H1 (cell line): Measurements from ENCODE around the gene SPON2. TPM values are rescaled to one million over a fixed set of nuclear protein-coding genes. Genes with fewer than 3 reads are reported as not detected.

Experiments used
- CTCF ChIA-PET: fragments of 300-600 bp; sonication (Branson Sonifier 250); formaldehyde crosslinking; loops from one replicate; lab custom pipeline; 2021; ENCODE audit not compliant: partially characterized antibody; lab: Charles Lee
- POLR2A ChIA-PET: fragments of 300-600 bp; sonication (Branson Sonifier 250); formaldehyde crosslinking; loops from one replicate; lab custom pipeline; 2021; ENCODE audit warnings: inconsistent platforms; ENCODE audit not compliant: partially characterized antibody; lab: Charles Lee
- DNase-seq, 2 experiments: peaks; one replicate each; pipeline versions ENCODE4 v3.0.0 to v3.0.0-alpha.2; 2010 to 2022; ENCODE audit warnings: low spot score in 2 of 2, low read depth in 1 of 2, mixed read lengths in 1 of 2
- FAIRE-seq: peaks from 2 replicates; lab custom pipeline; 2011; peaks lifted over from hg19 to GRCh38; lab: Jason Lieb, UNC
- H2AFZ ChIP-seq: 2 replicates; pipeline ENCODE4 v1.8.1; 2012; ENCODE audit warnings: low read length, inconsistent platforms
- H2AK5ac ChIP-seq: 2 replicates; pipeline ENCODE4 v1.6.1; 2013; ENCODE audit warnings: low read depth, low read length
- H2BK120ac ChIP-seq: replicated peaks from 2 replicates; pipeline ENCODE3; 2013; ENCODE audit warnings: low read depth, low read length, inconsistent platforms
- H2BK12ac ChIP-seq: 2 replicates; pipeline ENCODE4 v1.6.1; 2013; ENCODE audit warnings: low read depth, low read length
- H2BK15ac ChIP-seq: 2 replicates; pipeline ENCODE4 v1.6.1; 2013; ENCODE audit warnings: low read length
- H2BK20ac ChIP-seq: 2 replicates; pipeline ENCODE4 v1.6.1; 2013; ENCODE audit warnings: low read length
- H2BK5ac ChIP-seq: 2 replicates; pipeline ENCODE4 v1.6.1; 2013; ENCODE audit warnings: low read depth, low read length
- H3K14ac ChIP-seq: 2 replicates; pipeline ENCODE4 v1.6.1; 2013; ENCODE audit warnings: inconsistent platforms; ENCODE audit not compliant: insufficient read length
- H3K18ac ChIP-seq: 2 replicates; pipeline ENCODE4 v1.6.1; 2013; ENCODE audit warnings: low read length; ENCODE audit errors: extremely low read depth
- H3K23ac ChIP-seq: 2 replicates; pipeline ENCODE4 v1.6.1; 2013; ENCODE audit warnings: inconsistent platforms; ENCODE audit not compliant: insufficient read length
- H3K23me2 ChIP-seq: 2 replicates; pipeline ENCODE4 v1.6.1; 2013; ENCODE audit warnings: low read depth, low read length
- H3K27ac ChIP-seq: 2 replicates; pipeline ENCODE4 v1.6.1; 2011; ENCODE audit warnings: low read depth, low read length, inconsistent platforms
- H3K27me3 ChIP-seq, 4 experiments: replicated peaks in 1 of 4; 1 replicate in 1 of 4; 2 replicates in 3 of 4; pipeline versions ENCODE4 v1.6.1 to v1.8.1; 2011 to 2013; ENCODE audit warnings: low read length in 3 of 4, mild to moderate bottlenecking in 3 of 4, inconsistent platforms in 2 of 4, mixed read lengths in 2 of 4, moderate library complexity in 1 of 4; ENCODE audit not compliant: control insufficient read depth in 3 of 4, insufficient read depth in 3 of 4; ENCODE audit errors: extremely low read depth in 1 of 4
- H3K36me3 ChIP-seq, 4 experiments: 2 replicates each; pipeline versions ENCODE4 v1.6.1 to v1.8.1; 2011 to 2013; ENCODE audit warnings: mild to moderate bottlenecking in 4 of 4, low read length in 3 of 4, moderate library complexity in 2 of 4, control low read depth in 1 of 4, inconsistent platforms in 1 of 4; ENCODE audit not compliant: insufficient read depth in 4 of 4, control insufficient read depth in 2 of 4
- H3K4ac ChIP-seq: replicated peaks from 2 replicates; pipeline ENCODE3; 2013; ENCODE audit warnings: low read length, low read depth, mixed read lengths, inconsistent platforms; ENCODE audit not compliant: insufficient read length
- H3K4me1 ChIP-seq, 4 experiments: replicated peaks in 1 of 4; 1 replicate in 1 of 4; 2 replicates in 3 of 4; pipeline versions ENCODE4 v1.6.1 to v1.8.1; 2011 to 2013; ENCODE audit warnings: low read length in 3 of 4, inconsistent platforms in 2 of 4, mixed read lengths in 1 of 4; ENCODE audit not compliant: insufficient read depth in 4 of 4, control insufficient read depth in 3 of 4
- H3K4me2 ChIP-seq, 2 experiments: 2 replicates each; pipeline versions ENCODE4 v1.6.1 to v1.8.1; 2011 to 2013; ENCODE audit warnings: low read depth in 2 of 2, low read length in 2 of 2, control low read depth in 1 of 2, inconsistent platforms in 1 of 2, mild to moderate bottlenecking in 1 of 2; ENCODE audit not compliant: insufficient read depth in 1 of 2
- H3K4me3 ChIP-seq, 4 experiments: fragments of 200-600, 300-600 bp in 1 of 4; sonication (generic), shearing (Covaris generic), sonication (Bioruptor Twin) in 1 of 4; 2 replicates each; pipeline versions ENCODE4 v1.5.1 to v1.8.1; 2011 to 2016; ENCODE audit warnings: low read length in 4 of 4, low read depth in 3 of 4, control low read depth in 2 of 4, inconsistent platforms in 2 of 4, mild to moderate bottlenecking in 2 of 4, mixed read lengths in 1 of 4, moderate library complexity in 1 of 4; ENCODE audit not compliant: insufficient read depth in 2 of 4; ENCODE audit errors: extremely low read depth in 1 of 4
- H3K56ac ChIP-seq: replicated peaks from 2 replicates; pipeline ENCODE3; 2013; ENCODE audit warnings: low read depth, mild to moderate bottlenecking, mixed read lengths, low read length, inconsistent platforms; ENCODE audit not compliant: insufficient read length
- H3K79me1 ChIP-seq: 2 replicates; pipeline ENCODE4 v1.6.1; 2013; ENCODE audit warnings: low read depth, low read length, control low read depth
- H3K79me2 ChIP-seq, 2 experiments: 2 replicates each; pipeline versions ENCODE4 v1.6.1 to v1.8.1; 2012 to 2013; ENCODE audit warnings: low read length in 2 of 2, mild to moderate bottlenecking in 2 of 2, inconsistent platforms in 1 of 2; ENCODE audit not compliant: insufficient read depth in 2 of 2, control insufficient read depth in 1 of 2
- H3K9ac ChIP-seq, 4 experiments: replicated peaks in 1 of 4; 1 replicate in 1 of 4; 2 replicates in 3 of 4; pipeline versions ENCODE4 v1.6.1 to v1.8.1; 2011 to 2013; ENCODE audit warnings: low read depth in 3 of 4, low read length in 3 of 4, control low read depth in 2 of 4, mild to moderate bottlenecking in 2 of 4, moderate library complexity in 2 of 4, inconsistent platforms in 1 of 4; ENCODE audit errors: extremely low read depth in 1 of 4
- H3K9me3 ChIP-seq, 2 experiments: 2 replicates each; pipeline versions ENCODE4 v1.6.1 to v1.8.1; 2012 to 2013; ENCODE audit warnings: mild to moderate bottlenecking in 2 of 2, moderate library complexity in 2 of 2, control low read depth in 1 of 2, inconsistent platforms in 1 of 2, low read depth in 1 of 2, low read length in 1 of 2, mixed read lengths in 1 of 2; ENCODE audit not compliant: insufficient read depth in 2 of 2
- H4K20me1 ChIP-seq, 2 experiments: replicated peaks in 1 of 2; 2 replicates each; pipeline versions ENCODE3 to v1.8.1; 2011 to 2013; ENCODE audit warnings: inconsistent platforms in 2 of 2, low read length in 2 of 2, mild to moderate bottlenecking in 1 of 2; ENCODE audit not compliant: insufficient read depth in 2 of 2, control insufficient read depth in 1 of 2
- H4K5ac ChIP-seq: 2 replicates; pipeline ENCODE4 v1.6.1; 2013; ENCODE audit warnings: low read length, low read depth, mixed read lengths, inconsistent platforms; ENCODE audit not compliant: insufficient read length
- H4K8ac ChIP-seq: 2 replicates; pipeline ENCODE4 v1.8.0; 2013; ENCODE audit warnings: mild to moderate bottlenecking, moderate library complexity, low read length, inconsistent platforms; ENCODE audit not compliant: insufficient read depth; ENCODE audit errors: extremely low read depth
- H4K91ac ChIP-seq: replicated peaks from 2 replicates; pipeline ENCODE3; 2013; ENCODE audit warnings: low read length, mixed read lengths, inconsistent platforms; ENCODE audit not compliant: insufficient read length
- ASH2L ChIP-seq: fragments of 200-600, 300-600 bp; sonication (generic); IDR thresholded peaks from one replicate; pipeline ENCODE4 v1.7.1; 2017; ENCODE audit warnings: low read length
- CHD1 ChIP-seq: IDR thresholded peaks from 2 replicates; pipeline ENCODE4 v1.6.1; 2012; ENCODE audit warnings: low read depth, low read length, improper control_type of control experiment
- EZH2 ChIP-seq: fragments of 200-600 bp; sonication (generic); IDR thresholded peaks from 2 replicates; pipeline ENCODE4 v1.7.1; 2012; ENCODE audit warnings: low read depth, mild to moderate bottlenecking, moderate library complexity, low read length, inconsistent platforms; ENCODE audit not compliant: severe bottlenecking
- GABPA ChIP-seq: IDR thresholded peaks from 2 replicates; pipeline ENCODE4 v1.6.1; 2011; ENCODE audit warnings: mild to moderate bottlenecking, low read length, moderate library complexity, borderline replicate concordance; ENCODE audit not compliant: insufficient read depth
- SP4 ChIP-seq: IDR thresholded peaks from 2 replicates; pipeline ENCODE4 v1.6.1; 2012; ENCODE audit warnings: low read length, inconsistent platforms
- WGBS, 2 experiments: shearing (Covaris generic) in 1 of 2; methylation state at CpG; one replicate each; pipeline versions ENCODE4 v1.1.6 to v1.1.7; 2013 to 2015; ENCODE audit warnings: low lambda C conversion rate in 2 of 2, mixed read lengths in 2 of 2, inconsistent platforms in 1 of 2, low coverage in 1 of 2, missing lambda C conversion rate in 1 of 2; ENCODE audit not compliant: insufficient replicate concordance in 2 of 2, insufficient coverage in 1 of 2, insufficient read length in 1 of 2; ENCODE audit errors: extremely low coverage in 1 of 2, missing lambda C conversion rate in 1 of 2; 5-methylcytosine and 5-hydroxymethylcytosine counted together
- polyA plus RNA-seq, 7 experiments: library from polyadenylated mRNA; depleted of rRNA in 3 of 7; stranded (reverse) in 5 of 7; unstranded in 2 of 7; fragments of >200 nt in 5 of 7; fragments of 200-250 nt in 2 of 7; gene quantifications; 1 replicate in 5 of 7; 2 replicates in 1 of 7; 4 replicates in 1 of 7; pipeline versions ENCODE4 v1.2.1 to v1.2.3, GENCODE V29; 2011 to 2013; ENCODE audit warnings: missing spikeins in 2 of 7, mixed read lengths in 2 of 7
- total RNA-seq: library from RNA; stranded (reverse); fragmentation: NEBNext Ultra II Directional; extraction: Animal tissue kit (Norgen Biotek cat#: 25700); gene quantifications from 2 replicates; pipeline ENCODE4 v1.2.1, GENCODE V29; 2021
- TF ChIP-seq, protein P1 (sequence below): IDR thresholded peaks from 2 replicates; pipeline ENCODE4 v1.6.1; 2012; ENCODE audit warnings: low read length, inconsistent platforms
- TF ChIP-seq, protein P2 (sequence below): IDR thresholded peaks from 2 replicates; pipeline ENCODE4 v1.6.1; 2011; ENCODE audit warnings: low read depth, mild to moderate bottlenecking, low read length; ENCODE audit not compliant: insufficient read depth
- TF ChIP-seq, protein P3 (sequence below): IDR thresholded peaks from 2 replicates; pipeline ENCODE4 v1.6.1; 2012; ENCODE audit warnings: inconsistent platforms

SPON2 gene
- total and polyA plus RNA-seq, 2 of the 8 experiments (the other 6 are each of a cell fraction or from before 2014, with no cell fraction given): 2.8 to 3.2 TPM

GRCh38 chr4:1174941-1175634 lies 2.7 kb upstream of the SPON2 start:
- Histone ChIP-seq H2BK15ac (no peak overlapping the region), H2BK120ac (no peak overlapping the region), H3K79me1 (no peaks in the 10 kb centered on the region), H2AK5ac (no peak overlapping the region), H3K9ac (no peak overlapping the region), H3K14ac (no peak overlapping the region), H3K4ac (no peak overlapping the region), H3K36me3 (peaks cover 0 to 6% (median 0%) of the 10 kb centered on the region in 4 experiments; a peak in 1 of 8 replicates), H2BK12ac (no peak overlapping the region), H2AFZ (no peak overlapping the region), H3K4me3 (no peak overlapping the region), H3K23ac (no peak overlapping the region), H2BK20ac (no peak overlapping the region), H3K9me3 (peaks cover 3 to 16% of the 10 kb centered on the region in 2 experiments; a peak in 3 of 4 replicates), H4K5ac (no peak overlapping the region), H3K79me2 (no peaks in the 10 kb centered on the region; a peak in 1 of 4 replicates), H3K27me3 (peaks cover 30 to 41% (median 36%) of the 10 kb centered on the region in 4 experiments), H3K4me2 (no peak overlapping the region), H3K18ac (no peak overlapping the region), H3K4me1 (peaks cover 0 to 16% (median 5%) of the 10 kb centered on the region in 4 experiments; a peak in 5 of 7 replicates), H3K23me2 (peaks cover 7% of the 10 kb centered on the region; the same call in 1 of the 2 replicates), H3K56ac (no peak overlapping the region), H4K8ac (no peak overlapping the region), H3K27ac (no peak overlapping the region), H4K20me1 (peaks cover 5 to 10% of the 10 kb centered on the region in 2 experiments), H4K91ac (no peak overlapping the region), H2BK5ac (no peak overlapping the region)
- no peak for DNase-seq
- POLR2A ChIA-PET: interaction anchor here (0.7 to 0.9 kb wide), 3 partner anchors 8 to 33 kb away, joined by 3 to 4 read pairs (median 3); no protein-coding TSS in a partner anchor
- no peak for FAIRE-seq
- TF ChIP-seq GABPA (no peak), EZH2 (no peak), CHD1 (no peak), ASH2L (no peak), SP4 (no peak)
- TF ChIP-seq, protein P1, sequence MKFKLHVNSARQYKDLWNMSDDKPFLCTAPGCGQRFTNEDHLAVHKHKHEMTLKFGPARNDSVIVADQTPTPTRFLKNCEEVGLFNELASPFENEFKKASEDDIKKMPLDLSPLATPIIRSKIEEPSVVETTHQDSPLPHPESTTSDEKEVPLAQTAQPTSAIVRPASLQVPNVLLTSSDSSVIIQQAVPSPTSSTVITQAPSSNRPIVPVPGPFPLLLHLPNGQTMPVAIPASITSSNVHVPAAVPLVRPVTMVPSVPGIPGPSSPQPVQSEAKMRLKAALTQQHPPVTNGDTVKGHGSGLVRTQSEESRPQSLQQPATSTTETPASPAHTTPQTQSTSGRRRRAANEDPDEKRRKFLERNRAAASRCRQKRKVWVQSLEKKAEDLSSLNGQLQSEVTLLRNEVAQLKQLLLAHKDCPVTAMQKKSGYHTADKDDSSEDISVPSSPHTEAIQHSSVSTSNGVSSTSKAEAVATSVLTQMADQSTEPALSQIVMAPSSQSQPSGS: no peak
- TF ChIP-seq, protein P2, sequence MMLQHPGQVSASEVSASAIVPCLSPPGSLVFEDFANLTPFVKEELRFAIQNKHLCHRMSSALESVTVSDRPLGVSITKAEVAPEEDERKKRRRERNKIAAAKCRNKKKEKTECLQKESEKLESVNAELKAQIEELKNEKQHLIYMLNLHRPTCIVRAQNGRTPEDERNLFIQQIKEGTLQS: no peak
- TF ChIP-seq, protein P3, sequence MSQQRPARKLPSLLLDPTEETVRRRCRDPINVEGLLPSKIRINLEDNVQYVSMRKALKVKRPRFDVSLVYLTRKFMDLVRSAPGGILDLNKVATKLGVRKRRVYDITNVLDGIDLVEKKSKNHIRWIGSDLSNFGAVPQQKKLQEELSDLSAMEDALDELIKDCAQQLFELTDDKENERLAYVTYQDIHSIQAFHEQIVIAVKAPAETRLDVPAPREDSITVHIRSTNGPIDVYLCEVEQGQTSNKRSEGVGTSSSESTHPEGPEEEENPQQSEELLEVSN: no peak
- CTCF ChIA-PET: interaction anchor here (0.7 to 2.0 kb wide), 7 partner anchors 8 to 93 kb away, joined by 3 to 6 read pairs (median 3); no protein-coding TSS in a partner anchor
- WGBS, 2 experiments: 91% methylated on average over 10 of the region's 20 CpGs; no CpG with 5 or more reads in 1 of the 2 experiments
